T-helper 17 cell (primary cell): Measurements from ENCODE around the gene HIVEP3. TPM values are rescaled to one million over a fixed set of nuclear protein-coding genes. Genes with fewer than 3 reads are reported as not detected.

ENCODE experiments used
- ATAC-seq: fragments of 150-1000 bp; cut with Tn5 transposase; 2 replicates; pipeline ENCODE4 v1.10.0; 2021; ENCODE audit warnings: mild to moderate bottlenecking, moderate library complexity
- DNase-seq, 3 donors: peaks; one replicate each; pipeline versions ENCODE4 v3.0.0 to v3.0.0-alpha.2; 2020 to 2021
- H3K9me3 ChIP-seq: one replicate; pipeline ENCODE4 v1.7.0; 2013; ENCODE audit warnings: low read length, mild to moderate bottlenecking; ENCODE audit not compliant: control insufficient read depth, poor library complexity, severe bottlenecking
- H3K27ac Mint-ChIP-seq: one replicate; pipeline ENCODE4 v1.8.0; 2022; ENCODE audit warnings: mild to moderate bottlenecking, moderate library complexity, mixed read lengths
- H3K27me3 Mint-ChIP-seq: one replicate; pipeline ENCODE4 v1.8.0; 2022; ENCODE audit warnings: mixed read lengths
- H3K36me3 Mint-ChIP-seq: one replicate; pipeline ENCODE4 v1.8.0; 2022; ENCODE audit warnings: low read depth, mixed read lengths
- H3K4me1 Mint-ChIP-seq: one replicate; pipeline ENCODE4 v1.8.0; 2022; ENCODE audit warnings: mild to moderate bottlenecking, mixed read lengths
- H3K4me3 Mint-ChIP-seq: one replicate; pipeline ENCODE4 v1.8.0; 2022; ENCODE audit warnings: mild to moderate bottlenecking, moderate library complexity, mixed read lengths
- total RNA-seq, 4 donors: library from RNA in 2 of 4; stranded (reverse) in 2 of 4; gene quantifications; one replicate each; pipeline ENCODE4 v1.2.3 and lab custom pipeline; 2022 to 2026

HIVEP3 gene
- total RNA-seq, 2 donors from 2014 or later, result 11.1 to 13.9 TPM

DNA sequence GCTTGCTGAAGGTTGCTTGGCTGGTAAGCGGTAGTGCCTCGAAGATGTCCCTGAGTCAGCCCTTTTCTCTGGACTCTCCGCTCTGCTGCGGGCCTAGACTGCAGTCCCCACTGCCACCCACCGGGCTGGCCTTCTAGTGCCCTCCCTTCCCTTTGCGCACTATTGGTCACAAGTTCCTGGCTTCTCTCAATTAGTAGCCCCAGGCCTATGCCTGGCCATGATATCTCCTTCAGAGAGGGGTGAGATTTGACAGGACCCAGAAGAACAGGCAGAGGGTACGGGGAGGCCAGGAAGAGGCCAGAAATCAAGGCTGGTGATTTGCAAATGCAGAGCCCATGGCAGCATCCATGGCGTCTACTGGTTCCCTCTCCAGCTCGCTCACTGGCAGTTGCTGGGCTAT, 207.7 kb downstream of the HIVEP3 start:
- Mint-ChIP-seq H3K27ac (no peak overlapping the region), H3K4me1 (peaks cover 11% of the 10 kb centered on the region), H3K36me3 (no peaks in the 10 kb centered on the region), H3K4me3 (no peak overlapping the region), H3K27me3 (no peaks in the 10 kb centered on the region)
- ATAC-seq (no peak), DNase-seq (no peak)
- no peaks in the 10 kb centered on the region for H3K9me3 ChIP-seq

DNA sequence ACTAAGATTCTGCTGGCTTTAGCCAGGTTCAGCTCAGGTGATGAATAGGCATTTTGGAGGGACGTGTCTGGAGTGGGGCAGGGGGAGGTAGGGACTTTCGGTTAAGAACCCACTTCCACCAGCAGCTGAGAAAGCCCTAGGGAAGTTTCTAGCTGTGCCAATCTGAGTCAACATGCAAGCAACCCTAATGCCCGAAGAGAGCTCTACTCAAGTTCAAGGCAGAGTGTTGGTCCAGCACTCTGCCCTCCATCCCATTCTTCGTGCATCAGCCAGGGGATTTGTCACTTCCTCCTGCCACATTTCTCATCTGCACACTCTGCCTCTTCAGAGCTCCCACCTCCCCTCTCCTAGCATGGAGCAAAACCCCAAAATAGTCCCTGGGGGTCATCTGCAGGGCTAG, 208.8 kb downstream of the HIVEP3 start:
- Mint-ChIP-seq H3K4me3 (no peak overlapping the region), H3K36me3 (no peaks in the 10 kb centered on the region), H3K4me1 (peaks cover 10% of the 10 kb centered on the region), H3K27me3 (no peaks in the 10 kb centered on the region), H3K27ac (no peak overlapping the region)
- ATAC-seq (no peak), DNase-seq (no peak)
- no peaks in the 10 kb centered on the region for H3K9me3 ChIP-seq

DNA sequence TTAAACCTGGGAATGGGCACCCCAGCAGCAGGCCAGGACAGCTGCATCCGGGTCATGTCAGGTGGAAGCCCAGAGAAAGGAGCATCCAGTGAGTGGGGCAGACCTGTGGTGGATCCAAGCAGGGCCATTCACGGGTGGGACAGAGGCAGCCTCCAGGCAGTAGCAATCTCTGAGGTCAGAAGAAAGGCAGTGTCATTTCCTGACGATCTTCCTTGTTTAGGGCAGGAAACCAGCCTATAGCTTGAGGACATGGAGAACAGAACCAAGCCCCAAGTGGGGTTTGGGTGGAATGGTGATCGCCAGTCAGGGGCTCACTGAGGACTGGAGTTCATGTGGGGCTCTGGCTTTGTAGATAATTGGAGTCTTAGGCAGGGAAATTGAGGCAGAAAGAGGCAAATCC, 209.4 kb downstream of the HIVEP3 start:
- Mint-ChIP-seq H3K27ac (no peak overlapping the region), H3K4me3 (no peak overlapping the region)

DNA sequence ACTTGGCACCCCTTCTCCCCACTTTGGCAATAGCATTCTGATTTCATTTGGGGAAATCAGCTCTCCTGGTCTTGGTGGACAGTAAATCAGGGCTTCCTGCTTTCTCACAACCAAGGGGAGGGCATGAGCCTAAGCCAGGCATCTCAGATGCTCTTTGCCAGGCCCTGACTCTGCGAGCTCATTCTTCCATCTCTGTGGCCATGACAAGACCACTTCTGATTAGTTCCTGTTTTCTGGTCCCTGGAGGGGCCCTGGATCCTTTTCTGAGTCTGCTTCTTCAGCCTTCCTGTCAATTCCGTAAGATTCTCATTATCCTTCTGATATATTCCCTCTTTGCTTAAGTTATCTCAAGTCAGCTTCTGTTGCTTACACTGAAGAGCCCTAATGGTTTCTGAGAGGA, 210.4 kb downstream of the HIVEP3 start:
- no peak for DNase-seq
- H3K4me3 Mint-ChIP-seq, result no peak overlapping the region
- H3K4me1 Mint-ChIP-seq, result peaks cover 5% of the 10 kb centered on the region
- H3K27me3 Mint-ChIP-seq, result no peaks in the 10 kb centered on the region
- no peaks in the 10 kb centered on the region for H3K9me3 ChIP-seq
- no peak for ATAC-seq
- H3K27ac Mint-ChIP-seq, result no peak overlapping the region
- H3K36me3 Mint-ChIP-seq, result no peaks in the 10 kb centered on the region

More for the DNA sequence above, 209.4 kb downstream of the HIVEP3 start:
- DNase-seq, result no peak
- H3K9me3 ChIP-seq, result no peaks in the 10 kb centered on the region
- Mint-ChIP-seq H3K36me3 (no peaks in the 10 kb centered on the region), H3K4me1 (peaks cover 10% of the 10 kb centered on the region), H3K27me3 (no peaks in the 10 kb centered on the region)
- ATAC-seq, result no peak

DNA sequence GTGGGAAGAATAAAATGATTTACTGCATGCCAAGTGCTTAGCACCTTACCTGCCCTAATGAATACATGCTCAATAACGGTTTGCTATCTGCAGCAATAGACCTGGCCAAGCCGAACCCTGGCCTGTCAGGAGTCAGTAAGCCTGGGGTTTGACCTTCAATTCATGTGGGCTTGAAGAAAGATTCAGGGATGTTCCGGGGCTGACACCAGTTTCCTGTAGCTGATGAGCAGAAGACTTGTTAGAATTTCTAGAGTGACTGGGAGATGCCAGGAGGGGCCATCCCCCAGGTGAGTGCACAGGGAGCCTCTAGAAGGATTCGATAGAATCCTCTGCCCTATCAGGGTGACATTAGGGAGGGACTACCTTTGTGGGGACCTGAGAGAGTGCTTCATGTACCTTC, 210.9 kb downstream of the HIVEP3 start:
- Mint-ChIP-seq H3K27me3 (no peaks in the 10 kb centered on the region), H3K4me1 (peaks cover 5% of the 10 kb centered on the region), H3K36me3 (no peaks in the 10 kb centered on the region), H3K27ac (no peak overlapping the region), H3K4me3 (no peak overlapping the region)
- ATAC-seq, result no peak
- no peak for DNase-seq
- H3K9me3 ChIP-seq, result no peaks in the 10 kb centered on the region

DNA sequence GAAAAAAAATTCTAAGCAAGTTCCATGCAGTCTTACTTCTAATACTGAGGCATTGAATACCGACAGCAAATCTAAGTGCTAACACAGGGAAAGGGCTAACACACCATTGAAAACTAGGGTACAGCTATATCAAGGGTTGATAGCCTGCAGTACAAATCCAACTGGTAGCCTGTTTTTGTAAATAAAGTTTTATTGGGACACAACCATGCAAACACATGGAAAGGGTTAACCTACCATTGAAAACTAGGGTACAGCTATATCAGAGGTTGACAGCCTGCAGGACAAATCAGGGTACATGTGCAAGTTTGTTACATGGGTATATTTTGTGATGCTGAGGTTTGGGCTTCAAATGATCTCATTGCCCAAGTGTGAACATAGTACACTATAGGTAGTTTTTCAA, 212.9 kb downstream of the HIVEP3 start:
- H3K4me1 Mint-ChIP-seq, result peaks cover 3% of the 10 kb centered on the region
- H3K4me3 Mint-ChIP-seq, result no peak overlapping the region

DNA sequence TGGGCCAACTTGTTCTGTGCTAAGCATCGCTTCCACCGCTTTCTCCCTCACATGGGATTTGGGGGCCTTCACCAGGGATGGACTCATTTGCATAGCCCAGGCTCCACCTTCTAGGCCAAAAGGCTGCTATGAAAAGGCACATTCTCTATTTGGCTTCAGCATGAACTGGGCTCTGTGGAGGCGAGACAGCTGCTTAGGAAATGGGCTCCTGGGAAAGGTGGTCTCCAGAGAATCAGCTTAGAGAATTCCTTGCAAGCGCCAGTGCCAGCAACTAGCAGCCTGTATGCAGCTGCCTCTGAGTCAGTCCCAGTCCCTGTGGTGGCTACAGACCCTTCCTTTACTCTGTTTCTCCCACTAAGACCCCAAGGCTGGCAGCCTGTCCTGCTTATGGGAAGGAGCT, 214.5 kb downstream of the HIVEP3 start:
- Mint-ChIP-seq H3K4me1 (peaks cover 9% of the 10 kb centered on the region), H3K27ac (no peak overlapping the region), H3K27me3 (no peaks in the 10 kb centered on the region), H3K4me3 (no peak overlapping the region), H3K36me3 (no peaks in the 10 kb centered on the region)
- DNase-seq, result no peak
- no peaks in the 10 kb centered on the region for H3K9me3 ChIP-seq
- no peak for ATAC-seq

More for the DNA sequence above, 212.9 kb downstream of the HIVEP3 start:
- no peak overlapping the region for H3K27ac Mint-ChIP-seq
- H3K9me3 ChIP-seq, result no peaks in the 10 kb centered on the region
- ATAC-seq (no peak), DNase-seq (no peak)
- no peaks in the 10 kb centered on the region for H3K36me3 Mint-ChIP-seq
- no peaks in the 10 kb centered on the region for H3K27me3 Mint-ChIP-seq

DNA sequence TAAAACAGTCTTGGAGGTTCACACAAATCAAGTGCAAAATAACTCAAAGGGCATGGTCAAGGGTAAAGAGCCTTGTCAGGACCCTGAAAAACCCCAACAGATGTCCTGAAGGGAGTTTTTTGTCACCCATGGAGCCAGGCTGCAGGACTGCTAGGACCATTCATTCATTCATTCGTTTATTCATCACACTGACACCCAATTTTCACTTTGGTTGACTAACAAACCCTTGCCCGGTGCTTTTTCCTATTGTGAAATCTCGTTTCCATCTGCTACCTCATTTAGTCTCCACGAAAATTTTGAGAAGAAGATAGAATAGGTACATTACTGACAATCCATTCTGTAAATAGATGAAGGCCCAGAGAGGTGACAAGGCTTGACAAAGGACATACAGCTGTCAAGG, 216.0 kb downstream of the HIVEP3 start:
- no peak for DNase-seq
- Mint-ChIP-seq H3K27me3 (no peaks in the 10 kb centered on the region), H3K36me3 (no peaks in the 10 kb centered on the region), H3K4me3 (no peak overlapping the region), H3K4me1 (peaks cover 17% of the 10 kb centered on the region), H3K27ac (no peak overlapping the region)
- ATAC-seq, result no peak
- H3K9me3 ChIP-seq, result no peaks in the 10 kb centered on the region

DNA sequence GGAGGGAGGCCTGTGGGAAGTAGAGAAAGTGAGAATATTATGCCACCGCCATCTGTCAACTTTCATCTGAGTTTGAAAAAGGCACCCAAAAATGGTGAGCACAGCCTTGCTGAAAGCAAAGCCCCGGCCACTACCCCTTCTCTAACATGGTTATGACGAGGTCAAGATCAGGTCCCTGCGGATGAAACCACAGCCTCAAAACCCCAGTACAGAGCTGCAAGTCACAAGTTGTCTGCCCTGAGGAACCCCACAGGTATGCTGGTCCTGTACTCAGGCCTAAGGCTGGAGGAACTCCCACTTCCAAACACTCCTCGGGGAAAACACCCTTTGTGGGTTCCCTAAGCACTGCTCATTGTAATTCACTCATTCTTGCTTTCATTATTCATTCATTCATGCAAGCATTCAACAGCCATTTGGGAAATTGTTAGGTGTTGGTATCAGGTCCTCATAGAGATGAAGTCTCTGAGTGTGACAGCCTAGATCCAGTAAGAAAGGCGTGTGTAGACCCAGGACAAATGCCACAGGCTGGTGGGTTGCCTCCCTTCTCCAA, 217.7 kb downstream of the HIVEP3 start:
- Mint-ChIP-seq H3K27ac (no peak overlapping the region), H3K4me1 (peaks cover 17% of the 10 kb centered on the region), H3K27me3 (no peaks in the 10 kb centered on the region), H3K4me3 (no peak overlapping the region), H3K36me3 (no peaks in the 10 kb centered on the region)
- ATAC-seq, result no peak
- no peak for DNase-seq
- no peaks in the 10 kb centered on the region for H3K9me3 ChIP-seq

DNA sequence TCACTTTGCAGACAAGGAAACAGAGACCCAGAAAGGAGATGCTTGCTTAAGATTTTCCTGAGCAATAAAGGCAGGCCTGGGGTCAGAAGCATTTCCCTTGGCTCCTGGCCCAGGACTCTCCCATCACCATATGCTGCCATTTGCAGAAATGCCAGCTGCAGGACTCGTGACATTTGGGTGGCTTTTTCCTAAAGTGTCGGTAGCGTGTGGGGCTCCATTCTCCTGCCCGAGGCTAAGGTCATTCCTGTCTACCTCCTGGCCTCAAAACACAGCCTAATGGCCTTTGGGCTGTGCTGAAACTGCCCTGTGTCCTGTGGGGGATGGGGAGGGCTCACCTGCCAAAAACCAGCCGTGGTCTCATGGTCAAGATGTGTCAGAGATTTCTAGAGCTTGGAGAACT, 218.1 kb downstream of the HIVEP3 start:
- no peak for ATAC-seq

DNA sequence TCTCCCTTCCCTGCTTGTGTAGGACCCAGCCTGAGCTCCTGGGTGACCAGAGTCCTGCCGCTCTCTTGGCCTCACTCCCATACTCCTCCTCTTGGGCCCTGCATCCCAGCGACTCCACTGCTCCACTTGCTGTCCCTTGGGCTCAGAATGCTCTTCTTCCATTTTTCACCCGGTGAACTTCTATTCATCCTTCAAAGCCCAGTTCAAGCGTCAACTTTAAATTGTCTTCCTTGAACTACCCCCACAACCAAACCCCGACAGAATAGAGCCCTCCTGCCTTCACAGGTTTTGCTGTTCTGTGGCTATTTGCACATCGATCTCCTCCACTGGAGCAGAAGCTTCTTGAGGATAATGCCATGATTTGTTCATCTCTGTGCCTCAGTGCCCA, 218.9 kb downstream of the HIVEP3 start:
- Mint-ChIP-seq H3K27ac (no peak overlapping the region), H3K36me3 (no peaks in the 10 kb centered on the region), H3K27me3 (no peaks in the 10 kb centered on the region), H3K4me1 (peaks cover 14% of the 10 kb centered on the region), H3K4me3 (no peak overlapping the region)
- ATAC-seq (no peak), DNase-seq (no peak)
- no peaks in the 10 kb centered on the region for H3K9me3 ChIP-seq

More for the DNA sequence above, 218.1 kb downstream of the HIVEP3 start:
- no peak for DNase-seq
- H3K36me3 Mint-ChIP-seq, result no peaks in the 10 kb centered on the region
- no peak overlapping the region for H3K27ac Mint-ChIP-seq
- no peak overlapping the region for H3K4me3 Mint-ChIP-seq
- no peaks in the 10 kb centered on the region for H3K9me3 ChIP-seq
- peaks cover 17% of the 10 kb centered on the region for H3K4me1 Mint-ChIP-seq
- H3K27me3 Mint-ChIP-seq, result no peaks in the 10 kb centered on the region

DNA sequence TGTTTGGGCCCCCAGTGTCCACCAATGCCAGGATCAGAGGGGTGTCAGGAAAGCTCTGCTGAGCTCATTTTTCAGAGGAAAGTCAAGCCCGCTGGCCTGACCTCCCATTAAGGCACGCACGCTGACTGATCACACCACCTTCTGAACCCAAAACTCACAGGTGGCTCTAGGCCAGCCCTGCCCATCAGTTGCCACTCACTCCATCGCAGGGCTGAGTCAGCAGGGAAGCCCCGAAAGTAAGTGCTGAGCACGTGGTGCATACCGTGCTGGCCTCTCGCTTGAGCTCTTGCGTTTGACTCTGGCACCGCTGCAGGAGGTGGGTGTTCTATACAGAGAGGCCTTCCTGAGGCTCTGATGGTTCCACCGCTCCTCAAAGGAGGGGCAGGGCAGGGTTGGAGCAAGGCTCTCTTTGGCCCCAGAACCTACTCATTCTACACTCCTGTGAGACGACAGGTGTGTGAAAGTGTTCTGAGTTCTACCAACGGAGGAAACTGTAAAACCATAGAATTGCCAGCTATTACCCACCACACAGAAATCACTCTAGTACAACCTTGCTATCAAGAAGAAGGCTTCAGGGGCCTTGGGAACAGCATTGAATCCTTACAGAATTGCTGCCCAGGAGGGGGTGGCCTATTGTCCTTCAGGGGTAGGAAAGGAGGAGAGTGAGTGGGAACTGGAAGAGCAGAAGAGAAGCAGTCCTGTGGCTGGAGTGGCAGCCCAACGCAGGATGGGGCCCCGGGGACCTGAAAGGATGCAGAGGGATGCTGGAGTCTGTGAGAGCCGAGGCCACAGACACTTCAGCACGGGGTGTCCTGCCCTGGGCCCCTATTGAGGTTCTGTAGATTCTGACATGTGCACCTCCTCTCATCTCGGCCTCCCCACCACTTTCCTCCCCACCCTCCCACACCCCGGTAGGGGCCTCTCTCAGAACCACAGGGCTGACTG, 219.5 kb downstream of the HIVEP3 start:
- H3K4me3 Mint-ChIP-seq, result no peak overlapping the region
- no peaks in the 10 kb centered on the region for H3K27me3 Mint-ChIP-seq
- DNase-seq (no peak), ATAC-seq (peak; percentile 46)
- H3K27ac Mint-ChIP-seq, result peak overlapping the region; percentile 32
- peaks cover 14% of the 10 kb centered on the region for H3K4me1 Mint-ChIP-seq
- H3K36me3 Mint-ChIP-seq, result no peaks in the 10 kb centered on the region
- H3K9me3 ChIP-seq, result no peaks in the 10 kb centered on the region

DNA sequence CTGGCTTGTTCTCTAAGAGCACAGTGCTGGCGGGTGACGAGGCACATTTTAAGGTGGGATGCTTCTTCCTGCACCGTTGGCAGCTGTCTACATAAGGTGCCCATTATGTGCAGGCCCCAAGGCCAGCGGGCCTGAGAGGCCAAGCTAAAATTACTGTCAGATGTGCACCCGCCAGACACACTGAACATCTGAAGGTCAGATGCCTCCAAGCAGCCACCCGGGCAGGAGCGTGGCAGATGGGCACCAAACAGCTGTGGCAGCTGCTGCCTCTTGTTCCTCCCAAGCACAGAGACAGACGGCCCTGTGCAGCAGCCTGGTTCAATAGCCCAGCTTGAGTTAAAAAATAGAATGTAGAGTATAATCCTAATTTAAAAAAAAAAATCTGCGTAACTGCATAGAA, 222.3 kb downstream of the HIVEP3 start:
- H3K9me3 ChIP-seq, result no peaks in the 10 kb centered on the region
- H3K4me3 Mint-ChIP-seq, result no peak overlapping the region
- H3K4me1 Mint-ChIP-seq, result peaks cover 14% of the 10 kb centered on the region
- ATAC-seq (no peak), DNase-seq (no peak)
- no peaks in the 10 kb centered on the region for H3K27me3 Mint-ChIP-seq
- no peaks in the 10 kb centered on the region for H3K36me3 Mint-ChIP-seq
- H3K27ac Mint-ChIP-seq, result no peak overlapping the region
